ENCODE data around the gene MAPK8IP2. TPM values are rescaled to one million over a fixed set of nuclear protein-coding genes. Genes with fewer than 3 reads are reported as not detected.

MAPK8IP2 gene
- polyA plus RNA-seq, 2 of the 4 experiments (the other 2 are of a cell fraction), result 0.76 to 3.0 TPM

DNA sequence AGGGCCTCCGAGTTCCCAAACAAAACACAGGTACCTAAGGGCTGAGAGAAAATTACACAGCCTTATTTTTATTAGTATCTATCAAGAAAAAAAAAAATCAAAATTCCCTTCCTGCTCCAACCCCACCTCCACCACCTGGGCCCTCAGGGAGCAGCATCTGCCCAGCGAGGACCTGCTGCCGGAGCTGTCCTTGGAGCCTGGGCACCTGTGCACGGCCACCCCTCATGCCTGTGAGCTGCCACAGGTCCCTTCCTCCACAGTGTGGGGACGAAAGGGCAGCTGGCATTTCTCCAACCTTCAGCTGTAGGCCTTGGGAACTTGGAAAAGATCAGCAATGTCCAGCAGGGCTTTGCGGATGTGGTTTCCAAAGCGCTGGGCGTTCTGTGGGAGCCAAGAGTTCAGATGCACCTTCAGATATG is 31.5 kb upstream of the MAPK8IP2 start:
- TF ChIP-seq MAFK (IDR thresholded peaks at IDR 0.05; ENCODE audit: partially characterized antibody) (no peak), HOXA7 (CRISPR knock-in tag; IDR thresholded peaks at IDR 0.05) (no peak), EHMT2 (IDR thresholded peaks at IDR 0.05; ENCODE audit: low read depth) (no peak), CHD4 (IDR thresholded peaks at IDR 0.05; ENCODE audit: borderline replicate concordance) (no peak), FOSB (CRISPR knock-in tag; IDR thresholded peaks at IDR 0.05) (no peak), NPAS2 (CRISPR knock-in tag; IDR thresholded peaks at IDR 0.05; ENCODE audit: borderline replicate concordance) (no peak), KDM1A (IDR thresholded peaks at IDR 0.05; ENCODE audit: low read depth) (no peak), CBX8 (IDR thresholded peaks at IDR 0.05) (no peak), NFE2L2 (conservative IDR thresholded peaks at IDR 0.05; ENCODE audit: low read length) (no peak), ZNF302 (CRISPR knock-in tag; IDR thresholded peaks at IDR 0.05) (no peak), CHD2 (IDR thresholded peaks at IDR 0.05; ENCODE audit: low read length, partially characterized antibody) (no peak), POLR2AphosphoS2 (conservative IDR thresholded peaks at IDR 0.05; ENCODE audit: low read length) (no peak), ZC3H11A (IDR thresholded peaks at IDR 0.05) (no peak)
- TF ChIP-seq, protein P1, sequence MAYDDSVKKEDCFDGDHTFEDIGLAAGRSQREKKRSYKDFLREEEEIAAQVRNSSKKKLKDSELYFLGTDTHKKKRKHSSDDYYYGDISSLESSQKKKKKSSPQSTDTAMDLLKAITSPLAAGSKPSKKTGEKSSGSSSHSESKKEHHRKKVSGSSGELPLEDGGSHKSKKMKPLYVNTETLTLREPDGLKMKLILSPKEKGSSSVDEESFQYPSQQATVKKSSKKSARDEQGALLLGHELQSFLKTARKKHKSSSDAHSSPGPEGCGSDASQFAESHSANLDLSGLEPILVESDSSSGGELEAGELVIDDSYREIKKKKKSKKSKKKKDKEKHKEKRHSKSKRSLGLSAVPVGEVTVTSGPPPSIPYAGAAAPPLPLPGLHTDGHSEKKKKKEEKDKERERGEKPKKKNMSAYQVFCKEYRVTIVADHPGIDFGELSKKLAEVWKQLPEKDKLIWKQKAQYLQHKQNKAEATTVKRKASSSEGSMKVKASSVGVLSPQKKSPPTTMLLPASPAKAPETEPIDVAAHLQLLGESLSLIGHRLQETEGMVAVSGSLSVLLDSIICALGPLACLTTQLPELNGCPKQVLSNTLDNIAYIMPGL (CRISPR knock-in tag; IDR thresholded peaks at IDR 0.05; ENCODE audit: borderline replicate concordance), result no peak
- TF ChIP-seq, protein P2, sequence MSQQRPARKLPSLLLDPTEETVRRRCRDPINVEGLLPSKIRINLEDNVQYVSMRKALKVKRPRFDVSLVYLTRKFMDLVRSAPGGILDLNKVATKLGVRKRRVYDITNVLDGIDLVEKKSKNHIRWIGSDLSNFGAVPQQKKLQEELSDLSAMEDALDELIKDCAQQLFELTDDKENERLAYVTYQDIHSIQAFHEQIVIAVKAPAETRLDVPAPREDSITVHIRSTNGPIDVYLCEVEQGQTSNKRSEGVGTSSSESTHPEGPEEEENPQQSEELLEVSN (IDR thresholded peaks at IDR 0.05; ENCODE audit: borderline replicate concordance, low read depth), result no peak
- ChIA-PET POLR2A (no interaction called here), CTCF (interaction anchor here (0.6 to 3.0 kb wide), 2 partner anchors 52 to 101 kb away, joined by 3 to 10 read pairs; no protein-coding TSS in a partner anchor)
- no peak for DNase-seq (ENCODE audit: low read depth in 1 of 2, low spot score in 1 of 2)
- Histone ChIP-seq H3K4me3 (no peak overlapping the region), H3K27ac (no peak overlapping the region), H3K4me2 (no peak overlapping the region), H3K4me1 (no peaks in the 10 kb centered on the region), H3K9me3 (no peaks in the 10 kb centered on the region)
- FAIRE-seq, result no peak
- WGBS (ENCODE audit: missing lambda C conversion rate), result 89% methylated on average over 4 of the region's 8 CpGs
- no peak for ATAC-seq

DNA sequence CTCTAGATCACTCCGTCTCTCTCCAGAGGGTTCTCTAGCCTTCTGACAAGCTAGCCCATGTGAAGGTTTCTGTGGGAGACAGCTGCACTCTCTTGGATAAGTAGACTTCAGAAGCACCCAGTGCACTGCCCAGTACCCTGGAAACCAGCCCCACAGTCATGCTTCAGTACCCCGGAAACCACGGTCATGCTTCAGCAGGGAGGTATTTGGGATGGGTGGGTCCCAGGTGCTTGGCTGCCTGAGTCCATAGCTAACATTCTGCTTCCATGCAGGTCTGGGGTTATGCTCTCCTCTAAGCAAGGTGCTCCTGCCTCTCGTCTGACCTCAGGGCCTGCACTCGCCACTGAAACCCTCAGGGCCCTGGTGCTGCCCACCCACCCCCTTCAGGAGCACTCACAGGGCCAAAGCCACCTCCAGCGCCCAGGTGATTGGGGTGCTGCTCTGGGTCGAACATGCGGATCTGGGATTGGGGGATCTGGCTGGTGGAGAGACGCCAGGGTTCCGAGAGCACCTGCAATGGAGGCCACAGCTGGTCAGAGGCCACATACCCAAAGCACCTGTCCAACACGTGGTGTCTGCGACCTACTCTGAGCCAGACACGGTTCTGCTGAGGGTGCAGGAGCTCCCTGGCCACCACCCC is 30.6 kb upstream of the MAPK8IP2 start:
- Histone ChIP-seq H3K9me3 (no peaks in the 10 kb centered on the region), H3K4me2 (no peak overlapping the region), H3K4me3 (no peak overlapping the region), H3K27ac (no peak overlapping the region), H3K4me1 (no peaks in the 10 kb centered on the region)
- 87% methylated on average over 5 of the region's 13 CpGs for WGBS (ENCODE audit: missing lambda C conversion rate)
- no peak for ATAC-seq
- TF ChIP-seq PHF8 (IDR thresholded peaks at IDR 0.05; ENCODE audit: borderline replicate concordance, low read depth) (no peak), KDM1A (IDR thresholded peaks at IDR 0.05; ENCODE audit: low read depth) (no peak), FOSL2 (IDR thresholded peaks at IDR 0.05) (no peak), FOSL2 (CRISPR knock-in tag; IDR thresholded peaks at IDR 0.05) (no peak), HOXB5 (CRISPR knock-in tag; IDR thresholded peaks at IDR 0.05) (no peak), CEBPB (IDR thresholded peaks at IDR 0.05) (no peak)
- TF ChIP-seq, protein P2 (IDR thresholded peaks at IDR 0.05; ENCODE audit: borderline replicate concordance, low read depth), result no peak
- POLR2A ChIA-PET, result no interaction called here
- DNase-seq (ENCODE audit: low read depth in 1 of 2, low spot score in 1 of 2), result no peak
- CTCF ChIA-PET, result interaction anchor here (0.6 to 3.0 kb wide), 3 partner anchors 34 to 102 kb away, joined by 3 to 10 read pairs (median 3); no protein-coding TSS in a partner anchor
- FAIRE-seq, result no peak

DNA sequence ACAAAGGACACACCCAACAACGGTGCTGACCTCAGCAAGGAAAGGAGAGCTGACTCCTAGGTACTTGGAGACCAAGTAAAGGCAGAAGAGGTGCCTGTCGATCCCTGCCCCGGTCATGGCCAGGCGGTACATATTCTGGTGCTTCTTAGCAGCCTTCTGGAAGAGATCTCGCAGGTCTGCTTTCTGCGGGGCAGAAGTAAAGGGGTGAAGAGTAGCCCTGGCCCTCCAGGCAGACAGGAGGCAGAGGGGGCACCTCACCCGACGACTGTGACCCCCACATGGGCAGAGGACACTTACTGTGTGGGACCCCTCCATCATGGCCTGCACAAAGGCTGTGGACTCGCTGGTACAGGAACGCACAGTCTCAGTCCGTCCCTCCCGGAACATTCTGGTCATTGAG is 29.7 kb upstream of the MAPK8IP2 start:
- H3K27ac ChIP-seq, result no peak overlapping the region
- no peak for FAIRE-seq
- ChIA-PET POLR2A (no interaction called here), CTCF (interaction anchor here (1.3 to 3.0 kb wide), 2 partner anchors 8 to 50 kb away, joined by 4 to 10 read pairs; partner anchors contain the start of gene SYCE3)
- no peak for DNase-seq (ENCODE audit: low read depth in 1 of 2, low spot score in 1 of 2)
- ATAC-seq, result no peak
- no peak overlapping the region for H3K4me2 ChIP-seq
- H3K4me1 ChIP-seq, result no peaks in the 10 kb centered on the region
- H3K4me3 ChIP-seq, result no peak overlapping the region
- 88% methylated on average over 7 of the region's 12 CpGs for WGBS (ENCODE audit: missing lambda C conversion rate)
- H3K9me3 ChIP-seq, result no peaks in the 10 kb centered on the region
- TF ChIP-seq FOSB (CRISPR knock-in tag; IDR thresholded peaks at IDR 0.05) (no peak), RAD21 (conservative IDR thresholded peaks at IDR 0.05 in 1 of 2, IDR thresholded peaks at IDR 0.05 in 1 of 2) (no peak), HOXB13 (CRISPR knock-in tag; IDR thresholded peaks at IDR 0.05; ENCODE audit: low read depth) (no peak), MAZ (IDR thresholded peaks at IDR 0.05; ENCODE audit: borderline replicate concordance, low read depth, low read length) (no peak), HOXA7 (CRISPR knock-in tag; IDR thresholded peaks at IDR 0.05) (no peak), EHMT2 (IDR thresholded peaks at IDR 0.05; ENCODE audit: low read depth) (no peak), CBX2 (IDR thresholded peaks at IDR 0.05; ENCODE audit: borderline replicate concordance, low read depth) (no peak)
- TF ChIP-seq, protein P2 (IDR thresholded peaks at IDR 0.05; ENCODE audit: borderline replicate concordance, low read depth), result no peak
